Activated T-cell treated with anti-CD3 and anti-CD28 coated beads for 4 hours (primary cell): ENCODE results near the gene CALHM4.

Experiments
- DNase-seq: peaks from one replicate; pipeline ENCODE4 v3.0.0-alpha.2; 2020

Gene CALHM4

DNA sequence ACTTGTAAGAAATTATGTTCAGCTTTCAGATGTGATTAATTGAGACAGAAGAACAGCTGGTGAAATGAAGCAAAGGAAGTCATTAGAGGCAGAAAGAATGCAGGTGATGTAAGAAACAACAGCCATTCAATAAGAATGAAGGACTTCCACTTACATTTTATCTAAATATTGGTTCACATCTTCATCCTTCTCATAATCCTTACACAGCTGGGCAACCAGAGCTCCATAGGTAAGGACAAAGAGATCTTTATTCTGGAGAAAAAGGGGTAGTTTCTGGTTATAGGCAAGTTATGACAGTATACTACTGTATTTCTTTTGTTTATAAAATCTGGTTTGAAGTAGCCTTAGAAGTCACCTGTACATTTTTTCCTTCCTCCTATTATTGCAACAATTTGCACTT lies 10.4 kb upstream of the CALHM4 start:
- no peak for DNase-seq

DNA sequence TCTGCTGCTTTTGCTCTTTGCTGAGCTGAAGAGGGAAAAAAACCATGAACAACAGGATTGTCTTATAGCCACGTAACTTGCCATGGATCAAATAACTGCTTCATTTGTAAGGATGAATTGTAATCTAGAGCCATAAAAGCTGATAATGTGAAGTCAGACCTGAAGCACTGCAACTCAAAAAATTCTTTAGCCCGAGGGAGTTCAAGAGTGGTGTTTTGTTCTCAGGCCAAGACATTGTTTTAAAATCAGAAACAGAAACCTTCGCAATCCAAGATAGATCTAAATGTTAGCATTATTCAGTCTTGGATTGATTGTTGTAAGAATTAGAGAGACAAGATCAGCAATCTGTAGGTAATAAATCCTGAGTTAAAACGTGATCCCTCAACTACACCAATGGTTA lies 7.9 kb upstream of the CALHM4 start, which contains the start of gene TRAPPC3L:
Gene TRAPPC3L, minus strand, starts transcription at position 34 of the 400 bp plus-strand sequence. CDS start 170 bp downstream, outside the sequence.
- DNase-seq = no peak

DNA sequence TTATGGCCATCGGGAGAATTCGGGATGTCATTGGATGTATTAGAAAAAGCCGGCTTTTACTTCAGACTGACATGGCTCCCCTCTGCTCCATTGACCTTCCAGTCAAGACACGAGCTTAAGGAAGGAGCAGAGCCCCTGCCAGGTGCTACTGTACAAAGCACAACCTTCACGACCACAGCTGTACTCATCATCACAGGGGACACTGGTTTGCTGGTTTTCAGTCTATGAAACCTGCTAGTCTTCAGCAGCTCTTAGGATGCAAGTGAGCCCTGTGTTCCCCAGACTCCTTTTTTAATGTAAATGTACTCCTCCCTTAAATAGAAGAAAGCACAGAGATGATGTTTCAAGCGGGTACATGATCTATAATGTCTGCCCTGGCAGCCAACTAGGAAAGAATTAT lies 6.2 kb upstream of the CALHM4 start:
- no peak for DNase-seq

DNA sequence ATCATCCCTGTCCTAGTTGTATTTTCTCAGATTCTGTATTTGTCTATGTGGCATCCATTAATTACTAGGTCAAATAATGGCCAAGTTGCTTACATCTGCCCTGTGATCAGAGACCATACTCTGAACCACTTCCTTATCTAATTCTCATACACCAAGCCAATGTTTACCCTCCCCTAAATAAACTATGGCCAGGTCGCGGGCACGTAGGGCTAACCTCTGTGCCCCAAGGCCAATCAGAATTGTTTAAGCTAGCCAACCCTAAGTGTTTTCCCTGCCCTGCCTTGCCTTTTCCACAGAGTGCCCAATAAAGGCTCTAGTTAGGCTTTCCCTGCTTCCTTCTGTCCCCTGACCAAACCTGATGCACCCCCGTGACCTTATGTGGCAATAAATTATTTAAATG lies 2.8 kb upstream of the CALHM4 start:
- no peak for DNase-seq

DNA sequence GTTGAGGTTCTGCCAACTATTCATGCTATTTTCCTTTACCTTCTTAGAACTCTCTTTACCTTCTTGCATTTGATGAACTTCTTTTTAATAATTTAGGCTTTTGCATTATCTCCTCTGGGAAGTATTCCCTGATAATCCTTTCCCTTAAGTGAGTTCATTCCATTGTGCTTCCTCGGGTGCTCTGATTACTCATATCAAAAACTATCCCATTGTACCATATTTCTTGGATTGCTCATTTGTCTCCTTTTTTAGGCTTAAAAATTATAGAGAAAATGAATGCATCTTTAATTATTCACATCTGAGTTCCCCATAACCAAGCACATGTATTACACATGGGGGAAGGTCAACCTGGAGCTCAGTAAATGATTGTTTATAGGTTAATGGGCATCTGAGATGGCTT lies 2.5 kb downstream of the CALHM4 start:
- DNase-seq = no peak

DNA sequence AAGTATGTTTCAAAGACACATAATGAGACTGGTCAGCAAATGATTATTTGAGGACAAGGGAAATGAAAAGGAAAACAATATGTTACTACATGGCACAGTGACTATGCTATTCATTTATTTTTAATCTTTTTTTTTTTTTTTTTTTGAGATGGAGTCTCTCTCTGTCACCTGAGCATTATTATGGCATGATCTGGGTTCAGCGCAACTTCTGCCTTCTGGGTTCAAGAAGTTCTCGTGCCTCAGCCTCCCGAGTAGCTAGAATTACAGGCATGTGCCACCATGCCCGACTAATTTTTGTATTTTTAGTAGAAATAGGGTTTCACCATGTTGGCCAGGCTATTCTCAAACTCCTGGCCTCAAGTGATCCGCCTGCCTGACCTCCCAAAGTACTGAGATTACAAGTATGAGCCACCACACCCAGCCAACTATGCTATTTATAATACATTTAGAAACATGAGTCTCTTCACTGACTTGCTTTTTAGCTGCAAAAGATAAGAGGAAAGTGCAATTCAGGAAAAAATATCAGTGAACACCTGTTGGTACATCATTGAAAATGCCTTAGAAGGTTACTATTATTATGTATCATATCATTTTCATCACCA lies 3.4 kb downstream of the CALHM4 start:
- DNase-seq = no peak

DNA sequence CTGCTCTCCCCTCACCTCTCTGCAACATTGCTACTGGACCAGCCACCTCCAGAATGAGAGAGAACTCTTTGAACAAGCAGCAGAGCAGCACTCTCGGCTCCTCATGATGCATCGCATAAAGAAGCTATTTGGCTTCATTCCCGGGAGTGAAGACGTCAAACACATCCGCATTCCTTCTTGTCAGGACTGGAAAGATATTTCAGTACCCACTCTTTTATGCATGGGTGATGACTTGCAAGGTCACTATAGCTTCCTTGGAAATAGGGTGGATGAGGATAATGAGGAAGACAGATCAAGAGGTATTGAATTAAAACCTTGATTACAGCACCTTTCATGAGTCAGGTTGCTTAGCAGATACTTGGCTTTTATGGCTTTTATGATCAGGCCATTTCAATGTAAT lies 4.3 kb downstream of the CALHM4 start:
- no peak for DNase-seq

DNA sequence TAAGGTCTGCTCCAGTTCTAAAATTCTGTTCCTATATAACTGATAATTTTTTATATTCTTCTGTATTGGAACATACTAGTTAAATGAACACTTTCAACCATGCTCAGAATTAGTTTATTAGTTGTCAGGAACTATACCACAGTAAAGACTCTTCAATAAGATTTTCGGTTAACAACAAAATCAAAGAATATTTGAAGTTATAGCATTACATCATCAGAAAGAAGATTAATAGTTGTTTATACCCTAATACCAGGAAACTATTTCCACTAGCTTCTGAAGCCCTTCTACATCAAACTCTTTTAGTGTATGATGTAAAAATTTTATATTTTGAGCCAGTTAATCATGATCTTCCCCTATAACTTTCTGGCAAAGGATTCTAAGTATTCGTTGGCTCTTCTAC lies 6.6 kb downstream of the CALHM4 start:
- DNase-seq = no peak

DNA sequence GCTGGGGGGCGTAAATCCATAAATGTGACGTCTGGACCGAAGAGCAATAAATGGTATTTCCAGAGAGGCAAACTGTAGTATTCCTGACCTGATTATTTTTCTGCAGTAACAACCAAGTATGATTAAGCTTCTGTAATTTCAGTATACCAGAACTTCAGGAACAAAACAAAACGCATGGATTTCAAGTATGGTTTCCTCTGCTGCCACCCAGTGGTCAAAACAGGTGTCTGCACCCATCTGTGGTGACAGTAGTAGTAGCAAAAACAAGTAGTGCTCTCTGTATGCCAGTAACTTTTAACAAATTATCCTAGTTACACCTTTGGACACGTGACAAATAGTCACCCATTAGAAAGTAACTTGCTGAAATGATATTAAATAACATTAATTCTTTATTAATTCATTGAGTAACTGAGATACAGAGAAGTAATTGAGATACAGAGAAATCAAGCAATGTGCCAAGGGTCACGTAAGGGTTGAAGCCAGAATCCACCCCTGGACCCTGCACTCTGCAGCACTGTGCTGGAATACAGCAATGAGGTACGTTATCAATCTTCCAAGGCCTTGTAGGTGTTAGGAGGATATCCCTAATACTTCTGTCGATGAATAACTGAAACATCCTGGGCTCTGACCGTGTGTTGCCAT lies 7.9 kb downstream of the CALHM4 start:
- DNase-seq = peak; percentile 60

DNA sequence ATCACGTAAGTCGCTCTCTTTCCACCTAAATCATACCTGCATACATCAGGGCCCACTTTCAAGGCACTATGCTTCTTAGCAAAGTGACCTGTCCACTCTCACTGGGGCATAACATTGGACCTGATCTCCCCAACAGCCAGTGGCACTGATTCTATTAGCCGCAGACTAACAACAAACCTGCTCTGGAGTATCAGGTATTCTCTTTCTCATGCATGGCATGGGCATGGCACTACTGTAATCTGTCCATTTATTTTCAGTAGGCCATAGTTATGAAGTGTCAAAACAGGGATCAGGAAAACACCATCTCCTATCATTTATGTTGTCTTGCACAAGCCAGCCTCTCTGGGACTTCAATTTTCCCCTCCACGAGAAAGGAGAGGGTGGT lies 8.5 kb downstream of the CALHM4 start:
- no peak for DNase-seq

DNA sequence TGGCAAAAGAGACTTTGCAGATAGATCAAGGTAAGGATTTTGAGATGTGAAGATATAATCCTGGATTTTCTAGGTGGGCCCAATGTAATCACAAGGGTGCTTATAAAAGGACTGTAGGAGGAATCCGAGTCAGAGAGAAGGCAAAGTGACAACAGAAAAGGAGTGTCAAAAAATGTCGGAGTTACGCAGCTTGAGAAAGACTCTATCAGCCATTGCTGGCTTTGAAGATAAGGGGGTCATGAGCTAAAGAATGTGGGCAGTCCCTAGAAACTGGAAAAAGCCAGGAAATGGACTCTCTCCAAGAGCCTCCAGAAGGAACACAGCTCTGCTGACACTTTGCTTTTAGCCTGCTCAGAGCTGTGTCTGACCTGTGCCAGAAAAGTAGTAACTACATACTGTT lies 9.1 kb downstream of the CALHM4 start:
- DNase-seq = no peak

DNA sequence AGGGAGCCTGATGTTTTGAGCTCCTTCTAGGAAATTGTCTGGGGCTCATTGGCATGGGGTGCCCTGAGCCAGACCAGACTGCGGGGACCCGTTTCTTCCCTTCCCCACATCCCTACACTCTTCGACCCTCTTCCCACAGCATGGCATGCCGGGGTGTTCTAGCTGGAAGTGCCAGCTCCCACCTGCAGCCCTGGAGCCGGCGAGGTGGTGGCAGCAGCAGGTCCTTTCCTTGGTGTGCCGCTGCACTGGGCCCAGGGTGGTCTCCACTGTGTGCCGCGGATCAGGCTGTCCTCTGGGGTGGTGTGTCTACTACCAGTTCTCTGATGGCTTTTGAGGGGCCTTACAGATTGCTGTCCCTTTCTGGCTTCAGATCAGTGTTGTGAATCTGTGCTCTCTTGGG lies 10.3 kb downstream of the CALHM4 start:
- no peak for DNase-seq

DNA sequence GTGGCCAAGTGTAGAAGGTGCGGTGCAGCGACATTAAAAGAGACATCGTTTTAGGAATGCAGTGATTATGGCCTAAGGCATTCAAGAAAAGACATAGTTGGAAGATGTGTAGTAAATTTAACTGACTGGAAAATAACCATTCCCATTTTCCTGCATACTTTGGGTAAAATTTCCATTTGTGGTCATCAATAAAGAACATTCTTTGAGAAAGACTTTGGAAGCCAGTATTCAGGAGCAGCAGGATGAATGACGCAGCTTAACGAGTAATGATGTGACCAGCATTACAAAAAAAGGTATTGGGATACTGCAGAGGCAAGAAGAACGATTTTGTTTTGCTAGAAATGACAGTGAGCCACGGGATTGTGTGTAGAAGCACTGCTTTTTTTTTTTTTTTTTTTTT lies 10.8 kb downstream of the CALHM4 start:
- DNase-seq = no peak

DNA sequence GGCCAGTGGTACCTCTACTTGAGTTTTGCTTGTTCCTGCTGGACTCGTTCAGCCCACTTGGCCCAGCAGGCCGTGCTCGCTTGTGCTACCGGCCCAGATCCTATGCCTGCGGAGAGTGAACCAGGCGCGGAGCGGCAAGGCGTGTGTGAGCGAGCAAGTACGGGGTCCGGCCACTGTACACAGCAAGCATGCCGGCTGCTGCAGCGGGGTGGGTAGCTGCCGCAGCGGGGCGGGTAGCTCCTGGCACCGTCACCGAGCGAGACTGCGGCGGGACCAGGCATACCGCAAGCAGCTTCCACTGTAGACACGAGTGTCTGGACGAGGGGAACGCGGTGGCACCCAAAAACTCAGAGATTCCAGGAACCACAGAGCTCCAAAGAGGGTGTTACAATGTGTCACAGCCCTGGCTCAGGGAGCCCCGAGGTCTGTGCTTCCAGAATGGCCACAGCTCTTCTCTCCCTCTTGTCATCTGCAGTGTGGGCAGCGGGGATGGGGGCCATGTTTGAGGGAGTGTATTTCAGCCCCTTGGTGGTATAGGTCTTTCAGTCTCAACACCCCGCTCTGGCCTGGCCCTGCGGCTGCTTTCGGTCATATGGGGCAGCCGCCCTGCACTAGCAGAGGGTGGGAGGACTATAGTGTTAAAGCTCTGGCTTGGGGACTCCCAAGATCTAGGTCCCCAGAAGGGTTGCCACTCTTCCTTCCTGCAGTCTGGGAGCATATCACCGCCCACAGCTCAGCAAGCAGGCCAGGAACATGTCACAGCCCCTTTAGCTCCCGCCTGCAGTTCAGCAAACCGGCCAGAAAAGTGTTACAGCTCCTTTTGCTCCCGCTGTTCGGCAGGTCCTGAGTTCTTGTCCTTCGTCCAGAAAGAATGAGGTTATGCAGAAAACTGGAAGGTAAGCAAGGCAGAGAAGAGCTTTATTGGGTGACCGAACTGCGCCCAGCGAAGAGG lies 11.6 kb downstream of the CALHM4 start:
- DNase-seq = no peak

DNA sequence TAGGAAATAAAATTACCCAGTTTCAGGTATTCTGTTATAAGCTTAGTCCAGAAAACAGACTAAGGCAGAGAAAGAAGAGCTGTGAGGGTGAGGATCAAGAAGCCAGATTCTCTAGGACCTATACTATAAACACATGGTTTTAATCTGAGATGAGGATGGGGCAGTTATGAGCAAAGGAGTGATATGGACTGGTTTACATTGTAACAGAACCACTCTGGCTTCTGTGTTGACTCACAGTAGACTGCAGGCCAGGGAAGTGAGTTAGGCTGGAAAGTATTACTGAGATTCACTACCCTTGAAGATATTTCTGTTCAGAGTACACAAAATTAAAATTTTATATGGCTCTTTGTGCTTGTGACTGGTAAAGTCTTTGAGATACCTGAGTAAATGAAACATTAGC lies 14.6 kb downstream of the CALHM4 start:
- DNase-seq = no peak

DNA sequence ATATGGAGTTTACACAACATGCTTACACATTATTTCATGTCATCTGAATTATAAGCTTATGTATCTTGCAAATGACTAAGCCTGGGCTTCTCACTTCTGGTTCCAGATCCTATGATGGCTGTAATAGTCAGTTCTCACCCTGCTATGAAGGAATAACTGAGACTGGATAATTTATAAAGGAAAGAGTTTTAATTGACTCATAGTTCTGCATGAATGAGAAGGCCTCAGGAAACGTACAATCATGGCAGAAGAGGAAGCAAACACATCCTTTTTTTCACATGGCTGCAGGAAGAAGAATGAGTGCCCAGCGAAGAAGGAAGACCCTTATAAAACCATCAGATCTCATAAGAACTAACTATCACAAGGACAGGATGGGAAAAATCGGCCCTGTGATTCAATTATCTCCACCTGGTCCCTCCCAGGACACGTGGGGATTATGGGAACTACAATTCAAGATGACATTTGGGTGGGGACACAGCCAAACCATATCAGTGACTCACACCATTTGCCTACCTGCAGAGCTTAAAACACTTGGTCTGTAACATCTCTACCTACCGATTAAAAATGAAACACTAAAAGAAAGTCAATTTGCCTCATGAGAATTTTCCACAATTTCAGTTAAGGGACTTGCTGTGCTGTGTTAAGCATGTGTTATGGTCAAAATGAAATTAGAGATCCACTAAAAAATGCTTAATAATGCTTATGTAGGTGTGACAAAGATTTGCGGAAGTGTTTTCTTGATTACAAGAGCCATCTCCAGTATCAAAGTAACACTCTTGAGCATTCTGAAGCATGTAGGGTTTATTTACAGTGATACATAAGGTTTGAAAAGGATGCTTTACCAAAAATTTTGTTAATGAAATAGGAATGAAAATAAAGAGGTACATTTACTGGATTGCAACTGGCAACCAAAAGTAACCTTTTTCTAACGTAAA lies 15.5 kb downstream of the CALHM4 start:
- no peak for DNase-seq

DNA sequence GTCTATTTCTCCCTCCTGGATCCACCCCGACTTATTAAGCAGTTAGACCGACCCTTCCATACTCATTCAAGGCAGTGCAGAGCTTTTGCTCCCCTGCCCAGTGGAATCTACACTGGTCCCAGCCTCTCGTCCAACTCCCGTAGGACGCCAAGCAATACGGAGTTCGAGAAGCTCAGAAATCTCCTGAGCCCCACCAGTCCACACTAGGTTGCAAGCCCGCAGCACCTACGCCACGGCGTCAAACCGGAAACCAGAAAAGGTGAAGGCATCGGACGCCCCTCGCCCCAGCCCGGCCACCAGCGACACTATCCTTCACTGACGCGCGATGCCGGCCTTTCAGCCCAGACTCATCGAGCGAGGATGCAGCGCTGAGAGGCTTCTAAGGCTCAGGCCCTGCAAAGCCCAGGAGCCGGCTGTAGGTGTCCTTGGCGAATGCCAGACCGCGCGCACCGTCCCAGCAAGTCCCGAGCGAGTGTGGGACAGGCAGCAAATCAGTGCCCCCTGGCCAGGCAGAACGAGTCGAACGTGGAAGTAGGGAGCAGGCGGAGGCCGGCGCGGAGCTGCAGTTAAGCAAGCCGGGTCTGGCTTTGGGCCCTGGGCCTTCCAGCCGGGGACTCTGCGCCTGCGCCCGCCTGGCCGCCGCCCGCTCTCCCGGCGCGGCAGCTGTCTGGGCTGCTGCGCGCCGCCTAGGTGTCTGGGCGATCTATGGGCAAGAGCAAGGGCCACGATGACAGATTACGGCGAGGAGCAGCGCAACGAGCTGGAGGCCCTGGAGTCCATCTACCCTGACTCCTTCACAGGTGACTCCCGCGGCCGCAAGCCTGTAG lies 17.5 kb downstream of the CALHM4 start, which contains the start of gene RWDD1:
Gene RWDD1, plus strand, starts transcription at position 649 of the 827 bp plus-strand sequence. Its CDS starts 79 bp downstream, at position 728.
- DNase-seq = peak; percentile 93

DNA sequence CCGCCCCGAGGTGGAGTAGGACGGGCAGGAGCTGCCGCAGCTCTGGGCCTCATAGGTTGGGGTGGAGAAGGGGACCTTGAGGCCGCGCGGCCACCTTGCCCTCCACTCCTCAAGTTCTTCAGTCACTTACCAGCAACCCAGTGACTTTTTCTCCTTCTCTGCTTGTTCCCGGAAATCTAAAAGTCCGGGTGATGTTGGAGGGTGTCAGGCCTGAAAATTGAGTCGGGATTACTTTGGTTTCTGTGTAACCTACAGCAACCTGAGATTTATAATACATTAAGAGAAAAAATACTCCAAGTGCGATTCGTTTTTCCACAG lies 18.1 kb downstream of the CALHM4 start:
- DNase-seq = no peak

DNA sequence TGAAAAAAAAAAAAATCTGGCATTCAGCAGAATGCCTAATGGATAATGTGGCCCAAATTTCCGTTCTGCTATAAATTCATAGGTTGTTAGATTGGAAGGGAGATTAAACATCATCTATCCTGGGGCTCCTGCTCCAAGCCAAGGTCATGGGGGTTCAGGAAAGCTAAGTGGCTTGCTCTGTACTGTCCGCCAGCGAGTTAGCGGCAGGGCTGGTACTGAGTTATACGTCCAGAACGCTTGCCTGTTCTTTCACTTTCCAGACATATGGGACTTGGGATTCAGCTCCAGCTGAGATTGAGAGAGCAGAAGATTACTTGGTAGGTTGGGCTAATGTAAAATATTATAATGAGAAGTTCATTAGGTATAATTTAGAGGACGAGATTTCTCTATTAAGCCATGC lies 18.6 kb downstream of the CALHM4 start:
- DNase-seq = no peak

DNA sequence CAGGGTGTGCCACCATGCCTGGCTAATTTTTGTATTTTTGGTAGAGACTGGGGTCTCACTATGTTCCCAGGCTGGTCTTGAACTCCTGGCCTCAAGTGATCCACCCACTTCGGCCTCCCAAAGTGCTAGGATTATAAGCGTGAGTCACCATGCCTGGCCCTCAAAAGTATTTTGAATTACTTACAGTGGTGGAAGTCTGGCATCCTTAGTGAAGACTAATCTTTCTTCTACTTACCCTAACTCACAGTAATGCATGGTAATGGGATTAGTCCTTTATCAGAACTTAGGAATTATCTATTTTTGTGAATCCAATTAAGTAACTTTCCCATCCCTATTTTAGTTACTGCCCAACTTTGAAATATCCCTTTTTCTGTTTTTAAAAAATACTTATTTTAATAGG lies 21.7 kb downstream of the CALHM4 start:
- DNase-seq = no peak

DNA sequence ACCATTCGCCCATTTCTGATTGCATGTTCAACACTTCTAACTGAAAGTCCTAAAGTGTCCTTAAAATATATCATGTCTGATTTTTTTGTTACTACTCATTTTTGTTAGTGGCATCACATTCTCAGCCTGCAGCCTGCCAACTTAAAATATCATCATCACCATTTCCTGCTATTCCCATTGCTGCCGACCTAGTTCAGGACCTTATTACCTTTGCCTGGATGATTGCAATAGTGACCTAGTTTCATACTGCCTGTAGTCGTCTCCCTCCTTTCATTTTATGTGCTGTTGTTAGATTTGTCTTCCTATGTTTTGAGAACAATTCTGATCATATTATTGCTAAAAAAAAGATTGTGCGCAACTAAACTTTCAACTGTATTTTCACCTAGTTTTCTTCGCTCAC lies 23.9 kb downstream of the CALHM4 start:
- DNase-seq = no peak

DNA sequence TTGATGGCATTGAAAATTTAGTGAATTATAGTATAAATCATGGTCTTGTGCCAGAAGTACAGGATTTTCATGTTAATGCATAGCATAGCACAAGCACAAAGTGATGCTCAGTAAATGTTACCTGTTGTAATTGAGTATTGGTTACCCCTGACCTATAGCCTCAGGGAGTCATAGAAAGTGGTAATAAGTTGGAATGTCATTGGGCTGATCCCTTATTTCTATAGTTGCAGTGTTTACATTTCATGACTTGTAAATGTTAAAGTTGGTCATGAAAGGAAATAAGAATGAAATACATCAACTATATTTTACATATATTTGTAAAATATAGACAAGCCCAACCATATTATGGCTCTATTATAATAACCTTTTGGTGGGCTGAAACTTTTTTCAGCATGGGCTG lies 24.8 kb downstream of the CALHM4 start:
- no peak for DNase-seq
